Ureter (tissue), 1 donor: Measurements from ENCODE around the gene PTPN23. TPM values are rescaled to one million over a fixed set of nuclear protein-coding genes. Genes with fewer than 3 reads are reported as not detected.
A peak's percentile ranks its signal among the peaks of the same experiment; 100 is the strongest.
"Not testable (repeated sequence)": the region's sequence is repeated elsewhere in the genome, so short reads cannot be mapped to it uniquely, and the experiment has no call there.

Source experiments
- DNase-seq: peaks from one replicate; pipeline ENCODE4 v3.0.0-alpha.2; 2020; ENCODE audit warnings: low spot score
- total RNA-seq: library from RNA; stranded (reverse); gene quantifications from one replicate; pipeline ENCODE4 v1.2.4, GENCODE V29; 2023
- donor health status: DM: yes; HTN: yes; CAD: no.

PTPN23 gene
- total RNA-seq, 1 donor from 2014 or later: 55.1 TPM

GRCh38 chr3:47370020-47370419, 10.8 kb upstream of the PTPN23 start:
- not testable (repeated sequence) for DNase-seq

GRCh38 chr3:47370887-47371697, 9.7 kb upstream of the PTPN23 start:
- DNase-seq: no peak

GRCh38 chr3:47374587-47374986, 6.2 kb upstream of the PTPN23 start:
- DNase-seq: no peak

GRCh38 chr3:47376393-47376792, 4.4 kb upstream of the PTPN23 start:
- no peak for DNase-seq

GRCh38 chr3:47377186-47377585, 3.6 kb upstream of the PTPN23 start:
- DNase-seq: no peak

- no peak for DNase-seq
Measured at GRCh38 chr3:47378869-47379268, 2.0 kb upstream of the PTPN23 start.

- no peak for DNase-seq
Measured at GRCh38 chr3:47379411-47379899, 1.4 kb upstream of the PTPN23 start.

- DNase-seq: no peak
Measured at GRCh38 chr3:47380026-47380600, 708 bp upstream of the PTPN23 start.

- peak; percentile 89 for DNase-seq
Measured at GRCh38 chr3:47381317-47382157, 716 bp downstream of the PTPN23 start.

GRCh38 chr3:47384425-47384824, 3.6 kb downstream of the PTPN23 start:
- no peak for DNase-seq

- DNase-seq: no peak
Measured at GRCh38 chr3:47385007-47385406, 4.2 kb downstream of the PTPN23 start.

- no peak for DNase-seq
Measured at GRCh38 chr3:47385796-47386195, 5.0 kb downstream of the PTPN23 start.

- no peak for DNase-seq
Measured at GRCh38 chr3:47392933-47393332, 12.1 kb downstream of the PTPN23 start.

- no peak for DNase-seq
Measured at GRCh38 chr3:47394140-47394870, 13.5 kb downstream of the PTPN23 start.

- no peak for DNase-seq
Measured at GRCh38 chr3:47394881-47395280, 14.1 kb downstream of the PTPN23 start.

- no peak for DNase-seq
Measured at GRCh38 chr3:47398228-47398627, 17.4 kb downstream of the PTPN23 start.

- no peak for DNase-seq
Measured at GRCh38 chr3:47399016-47399415, 18.2 kb downstream of the PTPN23 start.

- DNase-seq: no peak
Measured at GRCh38 chr3:47399531-47400270, 18.9 kb downstream of the PTPN23 start.

GRCh38 chr3:47404431-47404876, 23.6 kb downstream of the PTPN23 start:
- DNase-seq: no peak

GRCh38 chr3:47404955-47405790, 24.4 kb downstream of the PTPN23 start:
- no peak for DNase-seq
